Inflammatory macrophage treated with lipopolysaccharide for 1 hour (primary cell): ENCODE results near the gene CCDC183.

Experiments
- DNase-seq, 2 donors: peaks; one replicate each; pipeline ENCODE4 v3.0.0-alpha.2; 2020 to 2022

Gene CCDC183

GRCh38 chr9:136760834-136761544, 35.1 kb upstream of the CCDC183 start:
- peak; percentile 26 to 72 for DNase-seq

- no peak for DNase-seq
Observed at GRCh38 chr9:136761545-136761981, 34.6 kb upstream of the CCDC183 start.

- no peak for DNase-seq
Observed at GRCh38 chr9:136762221-136762691, 33.9 kb upstream of the CCDC183 start.

GRCh38 chr9:136762915-136763648, 33.1 kb upstream of the CCDC183 start:
- DNase-seq, result no peak

- no peak for DNase-seq
Observed at GRCh38 chr9:136763649-136764035, 32.5 kb upstream of the CCDC183 start.

- DNase-seq, result no peak
Observed at GRCh38 chr9:136764301-136764891, 31.7 kb upstream of the CCDC183 start, which contains the start of gene LCN15. LCN15 (minus strand) TSS chr9:136764518; CDS start chr9:136764488, 30 bp downstream.

- no peak for DNase-seq
Observed at GRCh38 chr9:136765041-136765440, 31.1 kb upstream of the CCDC183 start.

- DNase-seq, result peak in 1 of 2 donors; percentile 11
Observed at GRCh38 chr9:136765745-136766409, 30.3 kb upstream of the CCDC183 start.

- peak; percentile 51 to 76 for DNase-seq
Observed at GRCh38 chr9:136766410-136767120, 29.6 kb upstream of the CCDC183 start.

- DNase-seq, result peak in 1 of 2 donors; percentile 50
Observed at GRCh38 chr9:136769710-136770191, 26.4 kb upstream of the CCDC183 start.

- no peak for DNase-seq
Observed at GRCh38 chr9:136771907-136772415, 24.2 kb upstream of the CCDC183 start.

- DNase-seq, result peak; percentile 16 to 41
Observed at GRCh38 chr9:136773386-136774044, 22.6 kb upstream of the CCDC183 start.

- DNase-seq, result no peak
Observed at GRCh38 chr9:136774416-136775045, 21.6 kb upstream of the CCDC183 start.

- no peak for DNase-seq
Observed at GRCh38 chr9:136775191-136775590, 20.9 kb upstream of the CCDC183 start.

- DNase-seq, result no peak
Observed at GRCh38 chr9:136776947-136777346, 19.2 kb upstream of the CCDC183 start.

GRCh38 chr9:136777359-136777758, 18.8 kb upstream of the CCDC183 start:
- DNase-seq, result no peak

- no peak for DNase-seq
Observed at GRCh38 chr9:136779808-136780207, 16.3 kb upstream of the CCDC183 start.

- DNase-seq, result no peak
Observed at GRCh38 chr9:136782452-136782851, 13.7 kb upstream of the CCDC183 start.

GRCh38 chr9:136784249-136784996, 11.7 kb upstream of the CCDC183 start:
- DNase-seq, result peak in 1 of 2 donors; percentile 61

- no peak for DNase-seq
Observed at GRCh38 chr9:136784997-136785361, 11.2 kb upstream of the CCDC183 start.
